Transverse colon (tissue), 4 donors: ENCODE measurements around the gene FKBP2. TPM values are rescaled to one million over a fixed set of nuclear protein-coding genes. Genes with fewer than 3 reads are reported as not detected.

Experiments
- DNase-seq: peaks from one replicate; pipeline ENCODE4 v3.0.0-alpha.2; 2019
- H3K27ac ChIP-seq, 4 donors: fragments of 200-600 bp; sonication (generic); 2 replicates each; pipeline ENCODE4 v1.5.1; 2016 to 2018; ENCODE audit warnings: inconsistent platforms in 4 of 4
- H3K27me3 ChIP-seq: fragments of 200-600 bp; sonication (generic); 2 replicates; pipeline ENCODE4 v1.5.1; 2017; ENCODE audit warnings: inconsistent platforms
- H3K36me3 ChIP-seq, 4 donors: fragments of 200-600 bp; sonication (generic); 2 replicates each; pipeline ENCODE4 v1.5.1; 2017 to 2019; ENCODE audit warnings: inconsistent platforms in 4 of 4
- H3K4me1 ChIP-seq, 4 donors: fragments of 200-600 bp; sonication (generic); 2 replicates each; pipeline ENCODE4 v1.5.1; 2017 to 2020; ENCODE audit warnings: inconsistent platforms in 4 of 4
- H3K4me3 ChIP-seq, 4 donors: fragments of 200-600 bp; sonication (generic); 1 replicate in 1 of 4; 2 replicates in 3 of 4; pipeline versions ENCODE4 v1.5.1 to v1.6.1; 2017 to 2019; ENCODE audit warnings: inconsistent platforms in 4 of 4
- H3K9me3 ChIP-seq, 2 donors: fragments of 200-600 bp; sonication (generic); 2 replicates each; pipeline ENCODE4 v1.5.1; 2017 to 2019; ENCODE audit warnings: inconsistent platforms in 2 of 2
- CTCF ChIP-seq, 5 experiments: fragments of 200-600 bp in 3 of 5; fragments of 450-650 bp in 2 of 5; sonication (generic) in 3 of 5; IDR thresholded peaks; 1 replicate in 2 of 5; 2 replicates in 3 of 5; pipeline ENCODE4 v1.5.1; 2016 to 2017; ENCODE audit warnings: antibody characterized with exemption in 5 of 5, inconsistent platforms in 3 of 5, mild to moderate bottlenecking in 2 of 5, moderate library complexity in 1 of 5
- EP300 ChIP-seq: sonication (generic); formaldehyde crosslinking; IDR thresholded peaks from one replicate; pipeline ENCODE4 v1.6.1; 2017; ENCODE audit warnings: antibody characterized with exemption, low read depth
- POLR2A ChIP-seq: fragments of 450-650 bp; IDR thresholded peaks from one replicate; pipeline ENCODE4 v1.6.1; 2016; ENCODE audit warnings: antibody characterized with exemption, mild to moderate bottlenecking, moderate library complexity
- POLR2AphosphoS5 ChIP-seq, 3 donors: sonication (generic); formaldehyde crosslinking; IDR thresholded peaks; one replicate each; pipeline ENCODE4 v1.6.1; 2016; ENCODE audit warnings: antibody characterized with exemption in 3 of 3
- WGBS, 2 donors: methylation state at CpG; one replicate each; pipeline ENCODE4 v1.1.5; 2018; ENCODE audit warnings: low coverage in 1 of 2; 5-methylcytosine and 5-hydroxymethylcytosine counted together
- in situ Hi-C, 4 donors: fragments of 200-750 bp; cut with MboI; loops; one replicate each; pipeline versions ENCODE4 v1.15.0 to v1.15.1; 2017; ENCODE audit warnings: low sequenced_read_pairs in 3 of 4, low pct_ligation_motif_present in 1 of 4, low pct_unique_long_range_greater_than_20kb in 1 of 4
- intact Hi-C: fragments of 100-400 bp; cut with DNase I; formaldehyde crosslinking; loops from one replicate; pipeline ENCODE4 v1.15.1; 2023; ENCODE audit warnings: low total_unique reads
- total RNA-seq, 4 donors: library from RNA; depleted of rRNA; stranded (reverse); fragments of >200 nt; gene quantifications; one replicate each; pipeline ENCODE4 v1.1.0, GENCODE V29; 2016

FKBP2 gene
- total RNA-seq, 4 donors from 2014 or later = 63.6 to 203 (median 102) TPM

DNA sequence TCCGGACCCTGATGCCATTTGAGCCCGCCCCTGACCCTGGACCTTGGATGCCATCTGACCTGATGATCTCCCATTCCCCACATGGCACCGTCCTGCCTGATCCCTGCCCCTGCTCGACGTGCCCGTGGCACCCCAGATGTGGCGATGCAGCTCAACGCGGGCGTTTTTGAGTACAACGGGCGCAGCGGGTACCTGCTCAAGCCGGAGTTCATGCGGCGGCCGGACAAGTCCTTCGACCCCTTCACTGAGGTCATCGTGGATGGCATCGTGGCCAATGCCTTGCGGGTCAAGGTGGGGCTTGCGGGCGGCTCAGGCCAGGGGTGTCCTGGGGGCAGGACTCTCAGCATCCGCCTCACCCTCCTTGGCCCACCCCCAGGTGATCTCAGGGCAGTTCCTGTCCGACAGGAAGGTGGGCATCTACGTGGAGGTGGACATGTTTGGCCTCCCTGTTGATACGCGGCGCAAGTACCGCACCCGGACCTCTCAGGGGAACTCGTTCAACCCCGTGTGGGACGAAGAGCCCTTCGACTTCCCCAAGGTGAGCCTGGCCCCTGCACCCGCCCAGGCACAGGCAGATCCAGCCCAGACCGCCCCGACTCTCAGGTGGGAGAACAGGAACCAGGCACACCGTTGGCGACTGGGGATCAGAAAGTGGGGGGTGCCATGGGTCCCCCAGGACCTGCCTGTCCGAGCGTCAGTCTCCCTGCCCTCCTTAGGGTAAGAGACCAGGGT, 21.5 kb downstream of the FKBP2 start:
- H3K27me3 ChIP-seq = no peaks in the 10 kb centered on the region
- WGBS, 2 donors = 91 to 93% methylated on average over 14 to 37 of the region's 42 CpGs
- peaks cover 0 to 6% (median 5%) of the 10 kb centered on the region in 4 donors for H3K4me1 ChIP-seq
- DNase-seq = no peak
- in situ Hi-C loops (no loop called here), intact Hi-C loops (no loop called here)
- H3K4me3 ChIP-seq = no peak overlapping the region
- peaks cover 0 to 24% (median 3%) of the 10 kb centered on the region in 4 donors for H3K36me3 ChIP-seq
- TF ChIP-seq CTCF (IDR thresholded peaks at IDR 0.05) (no peak), EP300 (no peak), POLR2A (no peak), POLR2AphosphoS5 (IDR thresholded peaks at IDR 0.05) (no peak)
- H3K9me3 ChIP-seq = no peaks in the 10 kb centered on the region
- H3K27ac ChIP-seq = no peak overlapping the region

GRCh38 chr11:64263021-64263946, 22.4 kb downstream of the FKBP2 start:
- intact Hi-C loops = no loop called here
- in situ Hi-C loops = no loop called here
- Histone ChIP-seq H3K4me1 (peaks cover 1 to 15% (median 12%) of the 10 kb centered on the region in 4 donors), H3K9me3 (no peaks in the 10 kb centered on the region), H3K27ac (no peak overlapping the region), H3K36me3 (peaks cover 0 to 24% (median 3%) of the 10 kb centered on the region in 4 donors), H3K4me3 (no peak overlapping the region), H3K27me3 (no peaks in the 10 kb centered on the region)
- TF ChIP-seq CTCF (IDR thresholded peaks at IDR 0.05) (no peak), EP300 (no peak), POLR2A (no peak), POLR2AphosphoS5 (IDR thresholded peaks at IDR 0.05) (no peak)
- DNase-seq = no peak
- WGBS, 2 donors = 73 to 88% methylated on average over 8 to 20 of the region's 29 CpGs

DNA sequence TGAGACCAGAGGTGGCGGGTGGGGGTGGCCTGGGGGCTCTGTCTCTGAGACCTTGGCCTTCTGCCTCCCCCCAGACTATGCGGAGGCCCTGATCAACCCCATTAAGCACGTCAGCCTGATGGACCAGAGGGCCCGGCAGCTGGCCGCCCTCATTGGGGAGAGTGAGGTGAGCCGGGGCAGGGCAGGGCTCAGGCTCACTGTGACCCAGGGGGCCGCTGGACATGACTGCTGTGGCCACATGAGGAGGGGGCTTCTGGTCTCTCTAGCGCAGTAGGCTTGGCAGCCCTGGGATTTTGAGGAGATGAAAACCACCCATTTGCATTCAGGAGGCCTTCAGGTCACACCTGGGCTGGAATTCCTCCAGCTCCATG, 23.0 kb downstream of the FKBP2 start:
- DNase-seq = no peak
- Histone ChIP-seq H3K4me1 (peaks cover 8 to 21% (median 18%) of the 10 kb centered on the region in 4 donors), H3K27me3 (no peaks in the 10 kb centered on the region), H3K4me3 (no peak overlapping the region), H3K27ac (no peak overlapping the region), H3K36me3 (peaks cover 0 to 18% (median 3%) of the 10 kb centered on the region in 4 donors), H3K9me3 (no peaks in the 10 kb centered on the region)
- WGBS, 2 donors = 92% methylated on average over 8 of the region's 8 CpGs; no CpG with 5 or more reads in 1 of the 2 donors
- in situ Hi-C loops (no loop called here), intact Hi-C loops (no loop called here)
- TF ChIP-seq CTCF (IDR thresholded peaks at IDR 0.05) = no peak
- TF ChIP-seq POLR2AphosphoS5 (IDR thresholded peaks at IDR 0.05) = no peak
- no peak for TF ChIP-seq POLR2A
- TF ChIP-seq EP300 = no peak

GRCh38 chr11:64264371-64264852, 23.5 kb downstream of the FKBP2 start:
- H3K9me3 ChIP-seq = no peaks in the 10 kb centered on the region
- no peak overlapping the region for H3K27ac ChIP-seq
- DNase-seq = no peak
- H3K27me3 ChIP-seq = no peaks in the 10 kb centered on the region
- peaks cover 10 to 25% (median 21%) of the 10 kb centered on the region in 4 donors for H3K4me1 ChIP-seq
- intact Hi-C loops = no loop called here
- 80 to 94% methylated on average over 1 to 10 of the region's 10 CpGs for WGBS, 2 donors
- in situ Hi-C loops = no loop called here
- no peak for TF ChIP-seq POLR2AphosphoS5 (IDR thresholded peaks at IDR 0.05)
- TF ChIP-seq POLR2A = no peak
- TF ChIP-seq EP300 = no peak
- TF ChIP-seq CTCF (IDR thresholded peaks at IDR 0.05) = no peak
- H3K36me3 ChIP-seq = peaks cover 0 to 15% (median 3%) of the 10 kb centered on the region in 4 donors
- no peak overlapping the region for H3K4me3 ChIP-seq
